ENCODE results near the gene KLK6.

Gene KLK6

GRCh38 chr19:50952910-50953309 is 16.5 kb downstream of the KLK6 start, which contains the start of gene KLK5:
KLK5 (minus strand) TSS chr19:50953038; CDS start chr19:50952657, 381 bp downstream.
- DNase-seq (ENCODE audit: low read depth in 2 of 2), result no peak

GRCh38 chr19:50949861-50950260 is 19.5 kb downstream of the KLK6 start:
- DNase-seq (ENCODE audit: low read depth in 2 of 2), result no peak

- no peak for DNase-seq (ENCODE audit: low read depth in 2 of 2)
Measured at GRCh38 chr19:50947123-50947522, 22.3 kb downstream of the KLK6 start.

GRCh38 chr19:50944795-50945194 is 24.6 kb downstream of the KLK6 start:
- no peak for DNase-seq (ENCODE audit: low read depth in 2 of 2)

- no peak for DNase-seq (ENCODE audit: low read depth in 2 of 2)
Measured at GRCh38 chr19:50943074-50943828, 26.1 kb downstream of the KLK6 start.

- DNase-seq (ENCODE audit: low read depth in 2 of 2), result no peak
Measured at GRCh38 chr19:50939596-50939995, 29.8 kb downstream of the KLK6 start.

- no peak for DNase-seq (ENCODE audit: low read depth in 2 of 2)
Measured at GRCh38 chr19:50933640-50934039, 35.8 kb downstream of the KLK6 start.

- no peak for DNase-seq (ENCODE audit: low read depth in 2 of 2)
Measured at GRCh38 chr19:50932690-50933083, 36.7 kb downstream of the KLK6 start.

GRCh38 chr19:50932018-50932689 is 37.2 kb downstream of the KLK6 start:
- no peak for DNase-seq (ENCODE audit: low read depth in 2 of 2)

GRCh38 chr19:50931023-50931422 is 38.4 kb downstream of the KLK6 start:
- DNase-seq (ENCODE audit: low read depth in 2 of 2), result no peak

- no peak for DNase-seq (ENCODE audit: low read depth in 2 of 2)
Measured at GRCh38 chr19:50928831-50929230, 40.6 kb downstream of the KLK6 start.

- DNase-seq (ENCODE audit: low read depth in 2 of 2), result no peak
Measured at GRCh38 chr19:50926144-50926543, 43.2 kb downstream of the KLK6 start.

GRCh38 chr19:50925734-50926133 is 43.7 kb downstream of the KLK6 start:
- no peak for DNase-seq (ENCODE audit: low read depth in 2 of 2)

- no peak for DNase-seq (ENCODE audit: low read depth in 2 of 2)
Measured at GRCh38 chr19:50924586-50924985, 44.8 kb downstream of the KLK6 start.

GRCh38 chr19:50922317-50922853 is 47.0 kb downstream of the KLK6 start:
- peak; percentile 26 to 53 for DNase-seq (ENCODE audit: low read depth in 2 of 2)

GRCh38 chr19:50921426-50922316 is 47.7 kb downstream of the KLK6 start:
- DNase-seq (ENCODE audit: low read depth in 2 of 2), result no peak

- no peak for DNase-seq (ENCODE audit: low read depth in 2 of 2)
Measured at GRCh38 chr19:50916069-50916468, 53.3 kb downstream of the KLK6 start.

GRCh38 chr19:50912727-50913716 is 56.4 kb downstream of the KLK6 start:
- DNase-seq (ENCODE audit: low read depth in 2 of 2), result no peak

GRCh38 chr19:50912102-50912599 is 57.2 kb downstream of the KLK6 start:
- DNase-seq (ENCODE audit: low read depth in 2 of 2), result no peak

Measured in stimulated activated CD8-positive, alpha-beta memory T cell treated with anti-CD3 and anti-CD28 coated beads, Interleukin-15, amount 100 ng/mL, for 4 hours (primary cell).